HepG2 (cell line): ENCODE data around the gene GDF7. TPM values are rescaled to one million over a fixed set of nuclear protein-coding genes. Genes with fewer than 3 reads are reported as not detected.
A peak's percentile ranks its signal among the peaks of the same experiment; 100 is the strongest.

Source experiments
- CC2D1A ChIP-seq: sonication (generic); formaldehyde crosslinking; IDR thresholded peaks from 2 replicates; pipeline ENCODE4 v1.8.1; 2023; ENCODE audit warnings: mild to moderate bottlenecking, missing genetic modification reagents
- CENPT ChIP-seq: sonication (generic); formaldehyde crosslinking; IDR thresholded peaks from 2 replicates; pipeline ENCODE4 v1.8.0; 2022; ENCODE audit warnings: low read depth, mild to moderate bottlenecking, moderate library complexity, missing genetic modification reagents
- EED ChIP-seq: sonication (generic); formaldehyde crosslinking; IDR thresholded peaks from 2 replicates; pipeline ENCODE4 v1.5.0; 2020; ENCODE audit warnings: mild to moderate bottlenecking, missing genetic modification reagents
- ERF ChIP-seq: IDR thresholded peaks from 2 replicates; pipeline ENCODE4 v1.6.1; 2018; ENCODE audit warnings: missing biosample characterization, missing genetic modification reagents
- FOXO4 ChIP-seq: sonication (generic); formaldehyde crosslinking; conservative IDR thresholded peaks from 2 replicates; pipeline ENCODE4 v1.8.1; 2023; ENCODE audit warnings: missing genetic modification reagents
- GFI1 ChIP-seq: sonication (generic); formaldehyde crosslinking; IDR thresholded peaks from 2 replicates; pipeline ENCODE4 v1.5.0; 2020; ENCODE audit warnings: missing genetic modification reagents, mild to moderate bottlenecking, borderline replicate concordance
- HNF1A ChIP-seq, 2 experiments: sonication (generic) in 1 of 2; formaldehyde crosslinking in 1 of 2; IDR thresholded peaks; 2 replicates each; pipeline versions ENCODE4 v1.4.0 to v1.6.1; 2016 to 2020; ENCODE audit warnings: borderline replicate concordance in 1 of 2, low read depth in 1 of 2, mild to moderate bottlenecking in 1 of 2, missing genetic modification reagents in 1 of 2
- IKZF4 ChIP-seq: sonication (generic); formaldehyde crosslinking; IDR thresholded peaks from 2 replicates; pipeline ENCODE4 v1.5.1; 2020; ENCODE audit warnings: borderline replicate concordance, mild to moderate bottlenecking, low read depth, missing genetic modification reagents; ENCODE audit errors: not compliant biosample characterization
- KLF6 ChIP-seq: IDR thresholded peaks from 2 replicates; pipeline ENCODE4 v1.8.0; 2016; ENCODE audit warnings: missing biosample characterization, missing genetic modification reagents
- MIER2 ChIP-seq: IDR thresholded peaks from 2 replicates; pipeline ENCODE4 v1.6.1; 2016; ENCODE audit warnings: missing biosample characterization, missing genetic modification reagents
- MZF1 ChIP-seq: sonication (generic); formaldehyde crosslinking; IDR thresholded peaks from 2 replicates; pipeline ENCODE4 v1.8.1; 2023; ENCODE audit warnings: mild to moderate bottlenecking, missing genetic modification reagents, borderline replicate concordance
- NR2F6 ChIP-seq, 2 experiments: IDR thresholded peaks; 2 replicates each; pipeline ENCODE4 v1.6.1; 2016; ENCODE audit warnings: antibody characterized with exemption in 1 of 2, mild to moderate bottlenecking in 1 of 2
- RFX1 ChIP-seq: fragments of 450-650 bp; IDR thresholded peaks from 2 replicates; pipeline ENCODE4 v1.6.1; 2017
- RNF2 ChIP-seq: fragments of 450-650 bp; conservative IDR thresholded peaks from 2 replicates; pipeline ENCODE4 v1.6.1; 2016; ENCODE audit warnings: low read depth
- SOX5 ChIP-seq: IDR thresholded peaks from 2 replicates; pipeline ENCODE4 v1.6.1; 2016; ENCODE audit warnings: borderline replicate concordance
- THYN1 ChIP-seq: sonication (generic); formaldehyde crosslinking; IDR thresholded peaks from 2 replicates; pipeline ENCODE4 v1.8.1; 2023; ENCODE audit warnings: low read depth, mild to moderate bottlenecking, moderate library complexity, missing genetic modification reagents, borderline replicate concordance
- TP53 ChIP-seq: sonication (generic); formaldehyde crosslinking; conservative IDR thresholded peaks from 2 replicates; pipeline ENCODE4 v1.4.0; 2020; ENCODE audit warnings: missing genetic modification reagents
- UBTF ChIP-seq: sonication (generic); formaldehyde crosslinking; IDR thresholded peaks from 2 replicates; pipeline ENCODE4 v1.4.0; 2020; ENCODE audit warnings: mild to moderate bottlenecking, missing genetic modification reagents
- ZGPAT ChIP-seq: IDR thresholded peaks from 2 replicates; pipeline ENCODE4 v1.6.1; 2016; ENCODE audit warnings: mild to moderate bottlenecking
- ZNF367 ChIP-seq: sonication (generic); formaldehyde crosslinking; IDR thresholded peaks from 2 replicates; pipeline ENCODE4 v1.4.0; 2020; ENCODE audit warnings: missing genetic modification reagents, borderline replicate concordance
- ZNF878 ChIP-seq: sonication (generic); formaldehyde crosslinking; IDR thresholded peaks from 2 replicates; pipeline ENCODE4 v1.8.1; 2023; ENCODE audit warnings: mild to moderate bottlenecking, missing genetic modification reagents, moderate library complexity
- polyA plus RNA-seq, 8 experiments: library from polyadenylated mRNA; depleted of rRNA in 3 of 8; stranded (reverse) in 7 of 8; unstranded in 1 of 8; fragments of >200 nt; fragmentation: Illumina TruSeq in 4 of 8; extraction: Trizol in 4 of 8; gene quantifications; 2 replicates each; pipeline versions ENCODE4 v1.2.1 to v1.2.3, GENCODE V29; 2011 to 2016; ENCODE audit warnings: low read depth in 4 of 8, missing spikeins in 1 of 8, mixed read lengths in 1 of 8; ENCODE audit not compliant: insufficient read depth in 1 of 8
- total RNA-seq, 5 experiments: library from RNA; depleted of rRNA; stranded (reverse); fragments of >200 nt; fragmentation: Illumina TruSeq; extraction: Trizol; gene quantifications; 2 replicates each; pipeline ENCODE4 v1.2.3, GENCODE V29; 2016; ENCODE audit warnings: low read depth in 1 of 5

The GDF7 gene
- total and polyA plus RNA-seq, 2 of the 13 experiments (the other 11 are each of a cell fraction or from before 2014, with no cell fraction given), result 1.6 to 15.0 TPM

GRCh38 chr2:20650393-20650876, 16.5 kb upstream of the GDF7 start (continued):
- no peak for TF ChIP-seq THYN1 (CRISPR knock-in tag)
- TF ChIP-seq MZF1 (CRISPR knock-in tag), result no peak
- 0 out of 2 replicates have a peak, but pooled peaks have one; percentile 3 for TF ChIP-seq MIER2 (CRISPR knock-in tag)
- TF ChIP-seq RNF2, result no peak
- no peak for TF ChIP-seq SOX5
- no peak for TF ChIP-seq KLF6
- TF ChIP-seq FOXO4, result no peak
- no peak for TF ChIP-seq HNF1A (IDR thresholded peaks at IDR 0.05; ENCODE audit: low read depth)
- no peak for TF ChIP-seq HNF1A (CRISPR knock-in tag; IDR thresholded peaks at IDR 0.05; ENCODE audit: borderline replicate concordance)
- no peak for TF ChIP-seq CC2D1A (CRISPR knock-in tag)
- TF ChIP-seq ZGPAT, result no peak
- no peak for TF ChIP-seq UBTF (CRISPR knock-in tag)
- TF ChIP-seq TP53 (CRISPR knock-in tag), result no peak
- TF ChIP-seq EED (CRISPR knock-in tag), result 0 out of 2 replicates have a peak, but pooled peaks have one; percentile 3
- TF ChIP-seq ERF (CRISPR knock-in tag), result no peak
- no peak for TF ChIP-seq IKZF4 (CRISPR knock-in tag)
- TF ChIP-seq GFI1, result no peak
- no peak for TF ChIP-seq ZNF878 (CRISPR knock-in tag)
- TF ChIP-seq NR2F6 (IDR thresholded peaks at IDR 0.05), result no peak
- TF ChIP-seq NR2F6 (CRISPR knock-in tag; IDR thresholded peaks at IDR 0.05), result no peak
- no peak for TF ChIP-seq ZNF367 (CRISPR knock-in tag)
- no peak for TF ChIP-seq CENPT (CRISPR knock-in tag)
- TF ChIP-seq RFX1, result peak; percentile 77
